ENCODE measurements around the gene LYRM4.

Gene LYRM4

DNA sequence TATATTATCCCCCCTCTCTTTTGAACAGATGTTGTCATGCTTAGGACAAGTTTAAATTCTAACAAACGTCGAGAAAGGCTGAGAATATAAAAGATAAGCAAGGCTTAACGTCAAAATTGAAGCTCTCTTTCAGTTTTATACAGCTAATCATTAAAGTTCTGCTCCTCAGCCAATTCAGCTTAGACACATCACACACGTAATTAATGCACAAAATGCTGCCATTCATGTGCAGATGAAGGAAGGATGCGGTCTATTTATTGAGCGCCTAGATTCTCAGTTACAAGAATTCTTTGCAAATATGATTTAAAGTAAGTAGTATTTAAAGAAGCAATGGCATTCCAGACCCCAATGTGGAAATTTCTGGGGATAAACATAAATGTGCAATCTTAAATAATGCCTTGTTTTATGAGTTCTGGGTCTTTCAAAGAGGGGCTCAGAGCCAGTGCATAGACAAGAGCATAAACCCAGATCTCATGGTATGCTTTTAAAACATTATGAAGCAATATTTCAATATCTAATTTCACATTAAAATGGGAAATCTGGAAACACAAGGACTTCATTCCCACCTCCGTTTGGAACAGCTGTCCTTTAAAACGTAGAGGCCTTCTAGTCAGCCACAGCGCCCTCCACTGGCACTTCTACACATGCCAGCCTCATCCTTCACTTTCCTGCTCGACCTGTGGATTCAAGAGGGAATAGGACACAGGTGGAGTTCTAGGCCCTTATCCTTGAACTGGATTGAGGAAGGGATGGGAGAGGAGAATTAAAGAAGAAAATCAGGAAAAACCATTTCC, 85.8 kb downstream of the LYRM4 start:
- no peak for DNase-seq (ENCODE audit: low read depth in 2 of 2)

GRCh38 chr6:5174244-5174643, 86.5 kb downstream of the LYRM4 start:
- peak; percentile 4 to 7 for DNase-seq (ENCODE audit: low read depth in 2 of 2)

DNA sequence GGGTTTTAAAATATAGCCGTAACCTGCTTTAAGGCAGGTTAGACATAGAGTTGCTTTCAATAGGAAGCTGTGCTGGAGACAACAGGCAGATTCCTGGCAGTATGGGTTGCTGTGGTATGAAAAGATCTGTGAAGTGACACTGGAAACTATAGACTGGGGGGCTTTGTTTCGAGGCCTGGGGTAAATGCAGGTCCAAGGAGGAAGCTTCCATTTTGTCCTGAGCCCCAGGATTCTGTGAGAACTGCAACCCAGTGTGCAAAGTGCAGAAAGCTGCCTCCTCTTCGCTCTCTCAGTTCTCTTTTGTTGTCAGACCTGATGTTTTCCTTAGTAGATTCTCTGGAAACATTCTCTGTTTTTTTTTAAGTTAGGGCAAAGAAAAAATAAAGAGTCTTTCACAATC, 86.9 kb downstream of the LYRM4 start:
- DNase-seq (ENCODE audit: low read depth in 2 of 2) = no peak

DNA sequence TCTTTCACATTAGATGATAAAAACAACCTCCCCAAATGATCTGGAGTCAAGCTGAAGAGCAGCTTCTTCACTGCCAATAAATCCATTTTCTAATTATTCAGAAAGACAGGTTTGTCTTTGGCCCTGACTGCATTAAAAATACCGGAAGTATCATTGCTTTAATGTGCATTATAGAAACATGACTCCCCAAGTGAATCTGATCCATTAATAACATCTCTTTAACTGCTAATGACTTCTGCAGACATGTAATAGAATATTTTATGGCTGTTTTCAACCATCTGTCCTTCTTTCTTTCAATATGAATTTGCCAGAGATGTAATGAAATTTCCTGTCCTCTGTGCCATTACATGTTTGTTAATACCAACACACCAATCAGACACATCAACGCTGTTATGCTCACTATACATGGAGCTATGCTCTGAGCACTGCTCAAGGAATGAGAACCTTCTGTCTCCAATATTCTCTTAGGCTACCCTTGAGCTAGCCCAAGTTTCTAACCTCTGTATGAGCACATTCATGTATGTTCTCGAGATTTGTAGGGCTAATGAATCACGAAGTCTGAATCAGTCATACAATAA, 87.8 kb downstream of the LYRM4 start:
- no peak for DNase-seq (ENCODE audit: low read depth in 2 of 2)

DNA sequence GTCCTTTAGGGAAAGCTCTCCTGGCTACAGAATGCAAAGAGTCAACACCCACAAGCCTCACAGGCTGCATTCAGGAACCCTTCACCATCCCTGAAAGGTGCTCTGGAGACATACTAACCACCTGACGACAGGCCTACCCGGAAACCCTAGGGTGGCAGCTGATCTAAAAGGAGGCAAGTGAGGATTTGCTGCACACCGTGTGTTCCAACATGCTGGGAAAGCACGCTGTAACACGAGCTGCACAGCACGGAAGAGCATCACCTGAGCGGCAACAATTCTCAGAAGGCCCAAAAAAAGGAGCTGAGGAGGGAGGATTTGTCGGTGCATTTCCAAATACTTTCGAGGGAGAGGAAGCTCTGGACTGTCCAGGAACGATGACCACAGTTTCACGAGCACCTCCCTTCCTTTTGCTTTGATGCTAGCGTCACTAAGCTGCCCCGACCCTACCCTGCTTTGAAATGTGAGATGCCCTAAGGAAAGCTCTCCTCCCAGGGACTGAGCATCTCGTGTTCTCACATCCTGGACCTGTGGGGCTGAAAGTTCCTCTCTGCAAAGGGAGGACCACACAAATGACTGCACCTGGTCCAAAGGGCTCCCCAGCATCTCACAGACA, 88.6 kb downstream of the LYRM4 start:
- DNase-seq (ENCODE audit: low read depth in 2 of 2) = no peak

- no peak for DNase-seq (ENCODE audit: low read depth in 2 of 2)
Measured at GRCh38 chr6:5167501-5167900, 93.2 kb downstream of the LYRM4 start.

DNA sequence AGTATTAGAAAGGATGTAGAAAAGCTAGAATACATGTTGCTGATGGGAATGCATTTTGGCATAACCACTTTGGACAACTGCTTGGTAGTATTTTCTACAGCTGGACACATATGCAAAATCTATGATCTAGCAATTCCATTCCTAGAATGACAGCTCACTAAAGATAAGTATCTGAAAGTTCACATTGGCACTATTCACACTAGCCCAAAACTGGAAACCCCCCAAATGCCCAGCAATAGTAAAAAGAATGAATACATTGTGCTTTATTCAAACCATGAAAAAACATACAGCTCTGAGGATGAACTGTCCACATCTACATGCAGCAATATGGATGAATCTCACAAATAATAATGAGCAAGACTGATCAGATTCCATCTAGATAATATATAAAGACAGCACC, 96.7 kb downstream of the LYRM4 start:
- no peak for DNase-seq (ENCODE audit: low read depth in 2 of 2)

DNA sequence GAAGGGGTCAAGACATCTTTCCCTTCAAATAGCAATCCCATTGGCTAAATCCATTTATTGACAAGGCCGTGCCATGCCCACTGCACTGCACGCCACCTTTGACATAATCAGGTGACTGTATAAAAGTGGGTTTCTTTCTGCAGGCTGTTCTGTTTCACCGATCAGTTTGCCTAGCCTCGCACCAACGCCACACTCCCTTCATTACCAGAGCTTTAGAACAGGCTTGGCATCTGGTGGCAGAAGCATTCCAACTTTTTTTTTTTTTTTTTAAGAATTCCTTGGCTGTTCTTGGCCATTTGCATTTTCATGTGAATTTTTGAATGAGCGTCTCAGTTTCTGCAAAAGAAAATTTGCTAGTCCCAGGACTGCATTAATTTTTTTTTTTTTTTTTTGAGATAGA, 97.5 kb downstream of the LYRM4 start:
- DNase-seq (ENCODE audit: low read depth in 2 of 2) = no peak

GRCh38 chr6:5162355-5162754, 98.4 kb downstream of the LYRM4 start:
- DNase-seq (ENCODE audit: low read depth in 2 of 2) = no peak

DNA sequence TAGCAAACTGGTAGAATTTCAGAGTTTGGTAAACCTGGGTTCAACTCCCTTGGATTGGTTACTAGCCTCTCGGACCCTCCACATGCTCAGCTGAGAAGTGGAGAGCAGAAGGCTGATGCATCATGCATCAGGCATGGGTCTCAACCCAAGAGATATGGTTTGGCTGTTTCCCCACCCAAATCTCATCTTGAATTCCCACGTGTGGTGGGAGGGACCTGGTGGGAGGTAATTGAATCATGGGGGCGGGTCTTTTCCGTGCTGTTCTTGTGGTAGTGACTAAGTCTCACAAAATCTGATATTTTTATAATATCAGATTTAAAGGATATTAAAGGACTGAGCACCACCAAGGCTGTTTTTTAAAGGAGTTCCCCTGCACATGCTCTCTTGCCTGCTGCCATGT, 100.5 kb downstream of the LYRM4 start:
- DNase-seq (ENCODE audit: low read depth in 2 of 2) = no peak

DNA sequence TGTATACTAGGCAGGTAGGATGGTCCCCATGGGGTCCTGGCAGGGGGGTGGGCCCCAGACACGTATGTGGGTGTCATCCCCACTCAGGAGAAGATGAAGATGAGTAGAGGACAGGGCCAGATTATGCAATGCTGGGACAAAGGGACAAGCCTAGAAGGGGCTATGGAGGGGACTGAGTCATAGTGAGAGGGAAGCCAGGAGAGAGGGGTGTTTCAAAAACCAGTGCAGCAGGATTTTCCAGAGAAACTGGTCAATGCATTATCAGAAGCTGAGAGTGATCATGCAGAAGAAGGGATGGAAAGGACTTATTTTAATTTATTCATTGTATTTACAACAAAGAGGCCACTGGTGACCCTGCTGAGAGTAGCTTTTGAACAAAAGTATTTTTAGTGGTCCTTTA, 101.6 kb downstream of the LYRM4 start:
- DNase-seq (ENCODE audit: low read depth in 2 of 2) = no peak

DNA sequence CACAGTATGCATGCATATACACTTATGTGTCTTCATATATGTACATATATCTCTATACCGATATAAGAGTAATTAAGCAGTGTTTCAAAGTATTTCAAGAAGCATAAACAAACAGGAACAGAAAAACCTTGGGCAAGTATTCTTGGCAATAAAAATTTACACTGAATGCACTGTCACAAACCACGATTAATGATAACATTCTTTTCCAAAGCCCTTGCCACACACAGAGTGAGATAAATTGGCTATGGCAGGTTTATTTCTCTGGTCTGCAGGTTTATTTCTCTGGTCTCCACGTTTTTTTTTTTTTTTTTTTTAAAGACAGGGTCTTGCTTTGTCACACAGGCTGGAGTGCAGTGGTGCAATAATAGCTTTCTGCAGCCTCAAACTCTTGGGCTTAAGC, 102.6 kb downstream of the LYRM4 start:
- no peak for DNase-seq (ENCODE audit: low read depth in 2 of 2)

- DNase-seq (ENCODE audit: low read depth in 2 of 2) = no peak
Measured at GRCh38 chr6:5157621-5158138, 103.1 kb downstream of the LYRM4 start.

DNA sequence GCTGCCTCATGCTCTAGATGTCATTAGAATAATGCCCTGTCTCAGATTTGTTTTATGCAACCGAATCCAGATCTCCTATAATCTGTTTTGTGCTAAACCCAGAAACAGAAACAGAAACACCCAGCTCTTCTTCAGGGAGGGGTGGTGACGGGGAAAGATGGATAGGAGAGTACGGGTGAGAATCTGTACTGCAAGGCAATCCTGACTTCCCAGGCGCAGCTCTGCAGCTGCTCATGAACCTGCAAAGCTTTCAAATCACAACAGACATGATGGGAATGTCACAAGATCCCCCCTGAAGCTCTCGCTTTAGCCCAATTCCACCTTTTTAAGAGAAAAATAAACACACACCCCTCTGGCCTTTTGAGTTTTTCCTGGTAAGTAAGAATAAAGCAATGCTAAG, 104.1 kb downstream of the LYRM4 start:
- no peak for DNase-seq (ENCODE audit: low read depth in 2 of 2)

DNA sequence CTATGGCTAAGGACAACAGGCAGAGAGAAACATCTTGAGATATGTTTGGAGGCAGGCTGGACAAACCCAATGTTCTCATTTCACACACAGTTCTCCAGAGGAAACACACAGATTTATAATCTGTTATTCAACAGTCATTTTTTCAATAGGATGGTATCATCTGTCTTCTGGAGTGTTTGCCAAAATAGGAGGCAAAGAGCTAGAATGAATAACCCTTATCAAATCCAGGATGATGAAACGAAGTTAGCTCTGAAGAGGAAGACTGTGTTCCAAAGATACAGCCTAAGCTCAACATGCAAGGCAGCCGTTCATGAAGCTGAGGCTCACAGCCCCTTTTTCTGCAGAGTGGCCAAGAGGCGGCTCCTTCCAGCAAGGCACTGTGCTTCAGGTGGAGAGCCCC, 104.8 kb downstream of the LYRM4 start:
- no peak for DNase-seq (ENCODE audit: low read depth in 2 of 2)

DNA sequence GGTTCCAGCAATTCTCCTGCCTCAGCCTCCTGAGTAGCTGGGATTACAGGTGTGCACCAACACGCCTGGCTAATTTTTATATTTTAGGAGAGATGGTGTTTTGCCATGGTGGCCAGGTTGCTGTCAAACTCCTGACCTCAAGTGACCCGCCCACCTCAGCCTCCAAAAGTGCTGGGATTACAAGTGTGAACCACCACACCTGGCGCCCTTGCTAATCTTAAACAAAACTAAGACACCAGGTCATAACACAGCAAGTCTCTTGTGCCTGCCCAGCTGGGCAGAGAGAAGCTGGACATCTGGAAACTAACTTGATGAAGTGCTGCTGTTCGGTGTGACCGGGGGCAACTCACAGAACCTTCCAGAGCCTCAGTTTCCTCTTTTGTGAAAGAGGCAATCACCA, 107.6 kb downstream of the LYRM4 start:
- no peak for DNase-seq (ENCODE audit: low read depth in 2 of 2)

DNA sequence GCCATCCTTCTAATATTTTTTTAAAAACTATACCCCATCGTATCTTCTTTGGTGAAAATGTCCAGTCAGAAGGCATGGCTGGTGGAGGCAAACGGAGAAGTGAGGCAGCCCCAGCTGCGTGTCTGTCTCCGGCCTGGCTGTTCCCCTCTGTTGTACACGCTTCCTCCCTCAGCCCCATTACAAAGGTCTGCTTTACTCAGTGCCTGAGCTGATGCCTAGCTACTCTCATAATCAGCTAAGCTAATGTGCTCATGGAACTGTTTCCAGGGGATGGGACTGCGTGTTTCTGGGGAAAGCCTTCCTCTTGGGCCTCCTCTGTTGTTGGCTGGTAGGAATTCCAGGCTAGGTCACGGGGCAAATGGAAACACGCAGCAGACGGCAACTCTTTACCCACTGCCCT, 108.3 kb downstream of the LYRM4 start:
- no peak for DNase-seq (ENCODE audit: low read depth in 2 of 2)

DNA sequence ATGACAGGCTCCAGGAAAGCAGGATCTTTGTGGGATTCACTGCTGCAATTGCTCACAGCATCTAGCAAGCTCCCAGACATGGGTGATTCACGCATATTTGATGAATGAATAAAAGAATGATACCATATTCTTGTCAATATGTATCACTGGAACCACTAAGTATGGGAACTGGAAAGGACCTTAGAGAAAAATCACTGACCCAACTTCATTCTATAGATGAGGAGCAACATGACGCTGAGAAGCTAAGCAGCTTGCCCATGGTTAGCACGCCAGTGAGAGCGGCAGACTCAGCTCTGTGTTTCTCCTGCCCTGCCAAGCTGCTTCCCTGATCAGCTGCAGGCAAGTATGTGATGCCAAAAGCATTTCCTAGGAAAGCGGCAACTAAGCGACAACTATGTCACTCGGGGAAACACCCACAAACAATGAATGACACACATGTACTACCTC, 108.8 kb downstream of the LYRM4 start:
- no peak for DNase-seq (ENCODE audit: low read depth in 2 of 2)

GRCh38 chr6:5151360-5151954, 109.3 kb downstream of the LYRM4 start:
- no peak for DNase-seq (ENCODE audit: low read depth in 2 of 2)

GRCh38 chr6:5150551-5151075, 110.1 kb downstream of the LYRM4 start:
- DNase-seq (ENCODE audit: low read depth in 2 of 2) = no peak

DNA sequence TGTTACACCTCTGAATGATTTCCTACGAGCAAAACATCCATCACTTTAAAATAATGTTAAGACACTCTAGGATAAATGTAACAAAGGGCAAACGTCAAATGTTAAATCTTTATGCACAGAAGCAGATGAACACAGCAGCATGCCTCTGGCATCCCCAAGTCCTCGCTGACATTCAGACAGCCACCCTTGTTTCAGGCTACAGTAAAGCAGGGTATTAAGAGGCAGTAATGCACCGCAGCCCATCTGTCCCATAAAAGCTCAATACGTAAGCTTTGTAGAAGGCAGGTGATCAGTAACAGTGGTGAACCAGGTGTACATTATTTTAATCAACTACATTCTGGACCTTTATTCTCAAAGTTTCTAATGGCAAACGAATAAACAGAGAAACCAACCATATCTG, 110.9 kb downstream of the LYRM4 start:
- no peak for DNase-seq (ENCODE audit: low read depth in 2 of 2)

DNA sequence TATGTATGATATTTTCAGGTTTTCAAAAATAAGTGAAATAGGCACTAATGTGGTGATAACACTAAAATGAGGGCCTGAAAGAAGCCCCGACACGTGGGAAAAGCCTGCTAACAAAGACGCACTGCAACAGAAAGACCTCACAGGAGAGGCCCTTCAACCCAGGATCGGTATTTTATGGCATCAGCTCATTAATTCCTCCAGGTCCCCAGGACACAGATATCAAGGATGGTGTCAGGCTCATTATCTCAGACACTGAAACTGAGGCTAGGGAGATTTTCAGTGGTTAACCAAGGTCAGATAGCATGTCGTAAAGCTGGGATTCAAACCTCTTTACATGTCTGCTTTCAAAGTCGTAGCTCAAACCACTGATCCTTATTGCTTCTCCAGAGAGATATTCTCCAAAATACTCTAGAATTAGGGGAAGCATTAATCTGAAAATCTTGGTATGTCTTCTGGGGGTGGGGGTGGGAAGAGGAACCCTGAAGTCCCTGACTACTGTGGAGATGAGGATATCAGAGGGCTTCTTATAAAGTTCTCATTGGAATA, 111.5 kb downstream of the LYRM4 start:
- no peak for DNase-seq (ENCODE audit: low read depth in 2 of 2)

Data from stimulated activated CD8-positive, alpha-beta memory T cell treated with anti-CD3 and anti-CD28 coated beads, Interleukin-7, amount 100 ng/mL, for 1 hour (primary cell).